HG03095 (cell line): ENCODE data around the gene TNRC18.
"Not testable (repeated sequence)": the region's sequence is repeated elsewhere in the genome, so short reads cannot be mapped to it uniquely, and the experiment has no call there.

Experiments used
- ATAC-seq: cut with Tn5 transposase; IDR thresholded peaks from one replicate; pipeline ENCODE4 v1.9.1; 2021; ENCODE audit warnings: moderate library complexity; ENCODE audit not compliant: unreplicated experiment

TNRC18 gene

GRCh38 chr7:5423306-5423975 is at the start of gene TNRC18:
TNRC18 (minus strand) TSS chr7:5423834; CDS start chr7:5421246, 2,588 bp downstream.
- ATAC-seq: no peak

- no peak for ATAC-seq
These were observed 49.0 kb upstream of the TNRC18 start for GRCh38 chr7:5472432-5473315.

GRCh38 chr7:5471623-5472022 is 48.0 kb upstream of the TNRC18 start:
- not testable (repeated sequence) for ATAC-seq

- no peak for ATAC-seq
These were observed 47.2 kb upstream of the TNRC18 start for GRCh38 chr7:5470816-5471215.

GRCh38 chr7:5470167-5470532 is 46.5 kb upstream of the TNRC18 start:
- no peak for ATAC-seq

GRCh38 chr7:5469375-5470166 is 45.9 kb upstream of the TNRC18 start:
- ATAC-seq: no peak

GRCh38 chr7:5467645-5468044 is 44.0 kb upstream of the TNRC18 start:
- ATAC-seq: no peak

- no peak for ATAC-seq
These were observed 42.9 kb upstream of the TNRC18 start for GRCh38 chr7:5466551-5466950.

GRCh38 chr7:5463031-5463430 is 39.4 kb upstream of the TNRC18 start:
- ATAC-seq: no peak

- no peak for ATAC-seq
These were observed 38.6 kb upstream of the TNRC18 start for GRCh38 chr7:5462216-5462615.

GRCh38 chr7:5458921-5459480 is 35.4 kb upstream of the TNRC18 start:
- no peak for ATAC-seq

GRCh38 chr7:5457245-5457735 is 33.7 kb upstream of the TNRC18 start:
- no peak for ATAC-seq

- no peak for ATAC-seq
These were observed 32.8 kb upstream of the TNRC18 start for GRCh38 chr7:5456409-5456808.

GRCh38 chr7:5455581-5456219 is 32.1 kb upstream of the TNRC18 start:
- ATAC-seq: no peak

GRCh38 chr7:5455175-5455574 is 31.5 kb upstream of the TNRC18 start:
- no peak for ATAC-seq

- no peak for ATAC-seq
These were observed 30.9 kb upstream of the TNRC18 start for GRCh38 chr7:5454485-5454884.

GRCh38 chr7:5453566-5454075 is 30.0 kb upstream of the TNRC18 start:
- no peak for ATAC-seq

GRCh38 chr7:5452937-5453540 is 29.4 kb upstream of the TNRC18 start:
- no peak for ATAC-seq

GRCh38 chr7:5452470-5452899 is 28.9 kb upstream of the TNRC18 start:
- ATAC-seq: no peak

GRCh38 chr7:5451391-5451790 is 27.8 kb upstream of the TNRC18 start:
- no peak for ATAC-seq
